Raji (cell line): Measurements from ENCODE around the gene TNFRSF19.

Experiments
- POLR2A ChIP-seq: IDR thresholded peaks from 2 replicates; pipeline ENCODE4 v1.6.1; 2011; ENCODE audit warnings: low read depth, low read length, control low read depth; ENCODE audit not compliant: insufficient read depth

TNFRSF19 gene

GRCh38 chr13:23558675-23559536 is 11.3 kb upstream of the TNFRSF19 start:
- no peak for TF ChIP-seq POLR2A

- no peak for TF ChIP-seq POLR2A
Observed at GRCh38 chr13:23560571-23561089, 9.6 kb upstream of the TNFRSF19 start.

DNA sequence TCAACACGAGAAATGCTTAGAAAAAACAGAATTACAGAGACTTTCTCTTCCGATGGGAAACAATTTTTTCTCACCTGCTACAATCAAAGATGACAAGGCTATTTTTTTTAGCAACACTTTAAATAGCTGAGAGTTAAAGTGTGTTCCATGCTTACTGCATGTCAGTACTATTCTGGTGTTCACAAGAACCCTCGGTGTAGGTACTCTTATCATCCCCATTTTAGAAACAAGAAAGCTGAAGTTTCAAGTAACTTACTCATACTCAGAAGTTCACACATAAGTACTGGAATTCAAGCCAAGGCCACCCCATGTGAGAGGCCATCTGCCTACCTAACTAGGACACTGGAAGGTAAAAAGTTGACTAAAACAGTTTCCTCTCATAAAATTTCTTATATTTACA is 9.0 kb upstream of the TNFRSF19 start:
- no peak for TF ChIP-seq POLR2A

DNA sequence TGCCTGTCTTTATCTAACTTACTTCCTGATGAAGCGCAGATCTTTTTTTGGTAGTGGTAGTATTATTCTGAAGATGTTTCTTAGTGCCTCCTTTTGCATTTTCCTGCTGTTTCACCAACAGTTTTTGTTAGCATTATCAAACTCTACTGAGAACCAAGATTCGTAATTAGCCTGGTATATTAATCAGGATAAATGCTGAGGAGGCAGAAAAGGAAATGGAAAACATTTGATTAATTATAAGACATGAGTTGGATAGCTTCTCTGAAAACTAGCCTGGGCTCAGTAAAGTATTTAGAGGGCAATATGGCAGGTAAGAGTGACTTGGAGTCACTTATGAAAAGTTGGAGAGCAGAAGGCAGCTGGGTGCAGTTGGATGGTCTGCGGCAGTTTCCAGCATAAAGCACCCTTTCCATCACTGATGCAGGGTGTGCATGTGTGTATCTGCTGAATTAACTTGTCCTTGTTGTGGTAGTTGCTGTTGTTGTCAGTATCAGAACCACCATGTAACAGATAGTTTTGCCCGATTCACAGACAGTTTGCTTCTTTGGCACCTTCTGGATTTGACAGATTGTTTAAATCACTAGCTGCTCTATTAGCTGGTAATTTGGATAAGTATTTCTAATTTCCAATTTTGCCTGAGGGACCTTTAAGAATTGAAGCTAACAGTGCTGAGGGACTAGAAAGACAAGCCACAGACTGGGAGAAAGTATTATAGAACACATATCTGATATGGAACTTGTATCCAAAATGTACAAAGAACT is 6.9 kb upstream of the TNFRSF19 start:
- TF ChIP-seq POLR2A = no peak

- no peak for TF ChIP-seq POLR2A
Observed at GRCh38 chr13:23567906-23568460, 2.2 kb upstream of the TNFRSF19 start.

DNA sequence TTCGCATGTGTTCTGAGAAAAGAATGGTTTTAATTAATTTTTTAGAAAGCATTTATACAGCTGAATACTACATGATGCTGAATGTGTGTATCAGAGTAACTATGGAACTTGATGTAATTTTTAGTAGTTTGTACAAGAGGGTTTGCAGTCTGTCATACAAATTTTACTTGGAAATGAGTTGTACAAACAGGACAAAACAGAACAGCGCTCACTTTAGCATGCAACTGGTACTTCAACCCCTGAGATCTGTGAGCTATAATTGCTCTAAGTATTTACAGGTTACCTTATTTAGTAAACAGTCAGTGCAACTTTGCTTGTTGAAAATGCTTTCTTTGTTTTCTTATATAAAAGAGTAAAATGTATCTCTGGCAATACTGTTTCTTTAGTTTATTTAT is 706 bp downstream of the TNFRSF19 start:
- TF ChIP-seq POLR2A = no peak

GRCh38 chr13:23571431-23571830 is 1.2 kb downstream of the TNFRSF19 start:
- no peak for TF ChIP-seq POLR2A

DNA sequence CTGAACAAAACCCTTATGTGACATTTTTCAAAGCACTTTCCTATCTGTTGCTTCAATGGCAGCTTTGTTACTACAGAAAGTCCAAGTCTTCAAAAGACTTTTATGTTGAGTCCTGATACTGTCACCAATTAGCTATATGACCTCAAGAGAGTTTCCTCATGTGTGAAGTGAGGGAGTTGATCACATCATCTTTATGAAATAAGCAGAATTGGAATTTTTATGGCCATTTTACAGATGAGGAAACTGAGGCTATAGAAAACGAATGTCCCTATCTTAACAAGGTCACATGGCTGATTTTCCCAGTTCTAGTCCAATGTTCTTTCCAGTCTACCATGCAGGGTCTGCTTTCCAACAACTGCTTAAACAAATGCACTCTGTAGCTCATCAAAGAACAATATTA is 2.6 kb downstream of the TNFRSF19 start:
- TF ChIP-seq POLR2A = no peak

DNA sequence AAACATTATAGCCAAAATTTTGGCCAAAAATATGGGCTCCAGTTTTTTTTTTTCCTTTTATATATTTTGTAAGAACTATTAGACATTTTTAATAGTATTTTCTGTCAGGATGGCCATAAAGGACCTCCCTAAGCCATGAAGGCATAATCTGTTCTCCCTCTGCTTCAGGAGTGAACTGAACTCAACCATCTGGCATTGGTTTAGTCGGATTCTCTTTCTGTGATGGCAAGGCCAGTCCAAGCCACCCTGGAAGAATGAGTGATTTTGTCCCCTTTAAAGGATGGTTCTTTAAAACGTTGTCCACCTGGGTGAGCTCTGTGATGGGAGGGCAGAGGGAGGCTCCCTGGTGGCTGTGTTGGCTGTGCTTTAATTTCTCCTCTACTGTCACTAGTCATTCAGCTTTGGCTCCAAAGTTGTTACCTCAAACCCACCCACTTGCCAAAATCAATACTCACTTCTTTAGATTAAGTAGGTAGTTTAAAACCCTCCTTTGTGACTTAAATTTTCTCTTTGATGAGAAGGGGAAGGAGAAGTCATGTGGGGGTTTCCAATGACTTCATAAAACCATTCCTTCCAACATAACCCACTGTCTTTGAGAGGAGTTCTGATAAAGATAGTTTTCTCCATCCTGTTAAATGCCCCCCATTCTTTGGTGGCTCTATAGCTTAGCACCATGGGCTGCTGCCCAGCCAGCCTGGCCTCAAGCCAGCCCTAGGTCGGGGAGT is 4.4 kb downstream of the TNFRSF19 start:
- no peak for TF ChIP-seq POLR2A

- TF ChIP-seq POLR2A = no peak
Observed at GRCh38 chr13:23575632-23576031, 5.4 kb downstream of the TNFRSF19 start.

GRCh38 chr13:23578411-23579071 is 8.3 kb downstream of the TNFRSF19 start:
- TF ChIP-seq POLR2A = no peak

GRCh38 chr13:23579072-23579895 is 9.1 kb downstream of the TNFRSF19 start:
- TF ChIP-seq POLR2A = no peak

DNA sequence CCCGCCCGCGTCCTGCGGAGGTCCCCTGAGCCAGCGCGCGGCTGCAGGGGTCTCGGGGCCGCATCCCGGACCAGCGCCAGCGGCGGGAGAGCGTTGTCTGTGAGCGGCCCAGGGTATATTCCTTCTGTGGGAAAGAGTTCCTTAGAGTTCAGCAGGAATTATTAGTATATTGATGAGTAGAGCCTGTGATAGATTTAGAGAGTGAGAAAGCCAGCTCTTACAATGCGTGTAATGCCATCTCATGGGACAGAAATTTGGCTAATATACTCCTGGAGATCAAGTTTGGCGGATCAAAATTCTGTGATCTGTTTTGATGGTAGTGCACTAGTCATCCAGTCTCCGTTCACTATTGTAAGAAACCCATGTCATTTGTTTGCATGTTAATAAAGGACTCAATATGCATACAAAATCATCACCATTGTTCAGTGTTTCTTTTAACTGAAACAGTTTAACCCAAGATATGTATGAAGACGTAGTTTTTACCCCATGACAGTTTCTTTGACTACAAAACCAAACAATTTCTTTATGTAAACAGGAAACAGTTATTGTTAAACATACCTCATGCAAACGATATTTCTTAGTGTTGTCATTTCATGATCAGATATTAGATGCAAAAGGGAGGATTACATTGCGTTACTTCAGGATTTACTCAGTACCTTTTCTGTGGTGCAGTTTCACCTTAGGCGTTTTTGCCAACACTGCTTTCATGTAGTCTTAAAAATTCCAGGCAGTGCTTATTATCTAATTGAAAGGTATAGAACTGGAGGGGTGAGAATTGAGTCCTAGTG is 9.9 kb downstream of the TNFRSF19 start:
- no peak for TF ChIP-seq POLR2A
